ENCODE data around the gene PPIL1. TPM values are rescaled to one million over a fixed set of nuclear protein-coding genes. Genes with fewer than 3 reads are reported as not detected.

The PPIL1 gene
- total and polyA plus RNA-seq, 2 of the 13 experiments (the other 11 are each of a cell fraction or from before 2014, with no cell fraction given): 74.2 to 144 TPM

DNA sequence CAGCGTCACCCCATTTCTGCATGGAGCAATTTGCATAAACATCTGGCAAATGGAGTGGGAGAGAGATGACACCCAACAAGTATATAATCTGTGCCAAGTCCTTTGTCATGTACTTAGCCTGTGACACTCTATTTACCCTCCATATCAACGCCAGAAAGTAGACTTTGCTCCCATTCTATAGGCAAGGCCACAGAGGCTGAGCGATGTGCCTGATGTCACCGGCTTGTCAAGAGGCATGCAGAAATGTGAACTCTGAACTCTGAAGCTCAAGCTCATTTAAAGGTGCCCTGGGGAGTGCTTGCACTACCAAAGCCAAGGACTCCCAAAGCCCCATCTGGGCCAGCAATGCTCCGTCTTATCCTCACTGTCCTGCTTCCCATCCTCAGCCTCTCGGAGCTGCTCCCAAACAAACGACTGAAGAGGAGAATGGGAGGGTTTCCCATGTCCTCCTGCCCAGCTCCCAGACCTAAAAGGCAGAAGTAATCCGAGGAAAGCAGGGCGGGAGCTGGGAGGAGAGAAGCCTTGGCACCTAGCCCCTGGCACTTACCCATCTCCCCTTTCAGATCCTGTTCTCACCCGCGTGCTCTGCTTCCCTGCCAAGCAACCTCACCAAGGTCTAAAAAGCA, 44.6 kb downstream of the PPIL1 start (continued):
- peak; percentile 22; the same call in 1 of the 2 replicates for TF ChIP-seq CEBPB (IDR thresholded peaks at IDR 0.05; ENCODE audit: borderline replicate concordance, low read depth, low read length)
- TF ChIP-seq REPIN1 (CRISPR knock-in tag; IDR thresholded peaks at IDR 0.05; ENCODE audit: borderline replicate concordance, low read depth): no peak
- TF ChIP-seq ZNF274 (CRISPR knock-in tag; IDR thresholded peaks at IDR 0.05): peak; percentile 78; the same call in 1 of the 2 replicates
- TF ChIP-seq AKAP8 (CRISPR knock-in tag; IDR thresholded peaks at IDR 0.05): no peak
- no peak for TF ChIP-seq ZNF749 (CRISPR knock-in tag; IDR thresholded peaks at IDR 0.05; ENCODE audit: borderline replicate concordance)
- peak; percentile 88 for TF ChIP-seq ZNF614 (CRISPR knock-in tag; IDR thresholded peaks at IDR 0.05; ENCODE audit: borderline replicate concordance)
- no peak for TF ChIP-seq ZBTB8A (CRISPR knock-in tag; IDR thresholded peaks at IDR 0.05; ENCODE audit: borderline replicate concordance, low read depth)
- no peak for TF ChIP-seq ZBTB37 (CRISPR knock-in tag; IDR thresholded peaks at IDR 0.05)
- TF ChIP-seq ZSCAN29 (CRISPR knock-in tag; conservative IDR thresholded peaks at IDR 0.05): no peak
- TF ChIP-seq ZNF230 (CRISPR knock-in tag; IDR thresholded peaks at IDR 0.05): no peak
- no peak for TF ChIP-seq SOX6 (IDR thresholded peaks at IDR 0.05)
- peak; percentile 93 for TF ChIP-seq SOX6 (CRISPR knock-in tag; IDR thresholded peaks at IDR 0.05)
- TF ChIP-seq IKZF1 (IDR thresholded peaks at IDR 0.05): no peak
- TF ChIP-seq PATZ1 (CRISPR knock-in tag; IDR thresholded peaks at IDR 0.05): peak; percentile 66
- no peak for TF ChIP-seq DR1 (CRISPR knock-in tag; IDR thresholded peaks at IDR 0.05)
- no peak for TF ChIP-seq TOPORS (CRISPR knock-in tag; IDR thresholded peaks at IDR 0.05)
- TF ChIP-seq MXD3 (CRISPR knock-in tag; IDR thresholded peaks at IDR 0.05): no peak
- no peak for TF ChIP-seq ZNF235 (CRISPR knock-in tag; IDR thresholded peaks at IDR 0.05; ENCODE audit: borderline replicate concordance)
- TF ChIP-seq PRPF4 (IDR thresholded peaks at IDR 0.05; ENCODE audit: low read depth, low read length, poor library complexity, severe bottlenecking): no peak
- TF ChIP-seq ARNT2 (CRISPR knock-in tag; IDR thresholded peaks at IDR 0.05; ENCODE audit: low read depth): no peak
- TF ChIP-seq ZNF792 (CRISPR knock-in tag; IDR thresholded peaks at IDR 0.05): peak; percentile 77; the same call in 1 of the 2 replicates
- TF ChIP-seq ZNF343 (CRISPR knock-in tag; IDR thresholded peaks at IDR 0.05): no peak; the same call in 1 of the 2 replicates
- no peak for TF ChIP-seq ZNF24 (IDR thresholded peaks at IDR 0.05)
- TF ChIP-seq ZBTB4 (CRISPR knock-in tag; IDR thresholded peaks at IDR 0.05; ENCODE audit: borderline replicate concordance): no peak; the same call in 1 of the 2 replicates
- TF ChIP-seq MTF1 (CRISPR knock-in tag; IDR thresholded peaks at IDR 0.05): no peak

Data from HepG2 (cell line).